Mammary epithelial cell (primary cell): Measurements from ENCODE around the gene HIBADH.

Experiments used
- EZH2 ChIP-seq: IDR thresholded peaks from 2 replicates; pipeline ENCODE4 v1.6.1; 2012; ENCODE audit warnings: low read length, inconsistent platforms, borderline replicate concordance
- TF ChIP-seq, protein P1 (sequence below), 2 donors: IDR thresholded peaks in 1 of 2; conservative IDR thresholded peaks in 1 of 2; 2 replicates each; pipeline ENCODE4 v1.5.1; 2011 to 2012; ENCODE audit warnings: inconsistent platforms in 2 of 2, low read length in 2 of 2, mild to moderate bottlenecking in 2 of 2, control low read depth in 1 of 2, low read depth in 1 of 2; ENCODE audit not compliant: insufficient read depth in 1 of 2; ENCODE audit errors: extremely low read depth in 1 of 2

DNA sequence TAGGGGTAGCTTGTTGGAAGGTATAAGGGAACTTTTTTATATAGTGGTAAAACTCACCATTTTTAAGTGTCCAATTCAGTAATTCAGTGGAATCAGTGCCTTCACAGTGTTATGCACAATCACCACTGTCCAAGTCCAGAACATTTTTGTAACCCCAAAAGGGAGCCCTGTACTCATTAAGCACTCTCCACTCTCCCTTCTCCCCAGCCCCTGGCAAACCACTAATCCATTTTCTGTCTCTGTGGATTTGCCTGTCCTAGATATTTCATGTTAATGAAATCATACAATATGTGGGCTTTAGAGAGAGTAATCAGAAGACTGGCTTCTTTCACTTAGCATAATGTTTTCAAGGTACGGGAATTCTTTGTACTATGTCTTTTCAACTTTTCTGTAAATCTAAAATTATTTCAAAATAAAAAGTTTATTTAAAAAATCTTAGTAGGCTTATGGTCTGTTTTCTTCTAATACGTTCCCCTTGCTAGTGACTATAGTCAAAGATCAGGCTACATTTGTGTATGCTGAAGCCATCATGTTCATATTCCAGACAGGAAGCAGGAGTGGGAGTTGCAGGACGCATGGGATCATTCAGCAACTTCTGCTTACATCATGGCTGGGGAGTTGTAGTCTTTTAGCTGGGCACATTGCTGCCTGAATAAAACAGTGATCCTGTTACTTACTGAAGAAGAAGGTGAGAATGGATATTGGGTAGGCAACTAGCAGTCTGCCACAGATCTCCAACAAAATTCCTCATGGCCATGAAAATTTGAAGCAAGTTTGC lies 41.9 kb upstream of the HIBADH start:
- TF ChIP-seq EZH2, result no peak
- TF ChIP-seq, protein P1, sequence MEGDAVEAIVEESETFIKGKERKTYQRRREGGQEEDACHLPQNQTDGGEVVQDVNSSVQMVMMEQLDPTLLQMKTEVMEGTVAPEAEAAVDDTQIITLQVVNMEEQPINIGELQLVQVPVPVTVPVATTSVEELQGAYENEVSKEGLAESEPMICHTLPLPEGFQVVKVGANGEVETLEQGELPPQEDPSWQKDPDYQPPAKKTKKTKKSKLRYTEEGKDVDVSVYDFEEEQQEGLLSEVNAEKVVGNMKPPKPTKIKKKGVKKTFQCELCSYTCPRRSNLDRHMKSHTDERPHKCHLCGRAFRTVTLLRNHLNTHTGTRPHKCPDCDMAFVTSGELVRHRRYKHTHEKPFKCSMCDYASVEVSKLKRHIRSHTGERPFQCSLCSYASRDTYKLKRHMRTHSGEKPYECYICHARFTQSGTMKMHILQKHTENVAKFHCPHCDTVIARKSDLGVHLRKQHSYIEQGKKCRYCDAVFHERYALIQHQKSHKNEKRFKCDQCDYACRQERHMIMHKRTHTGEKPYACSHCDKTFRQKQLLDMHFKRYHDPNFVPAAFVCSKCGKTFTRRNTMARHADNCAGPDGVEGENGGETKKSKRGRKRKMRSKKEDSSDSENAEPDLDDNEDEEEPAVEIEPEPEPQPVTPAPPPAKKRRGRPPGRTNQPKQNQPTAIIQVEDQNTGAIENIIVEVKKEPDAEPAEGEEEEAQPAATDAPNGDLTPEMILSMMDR (conservative IDR thresholded peaks at IDR 0.05 in 1 of 2, IDR thresholded peaks at IDR 0.05 in 1 of 2; ENCODE audit: extremely low read depth in 1 of 2, insufficient read depth in 1 of 2, low read depth in 1 of 2, low read length in 2 of 2), result no peak
